ENCODE results near the gene IMP4. TPM values are rescaled to one million over a fixed set of nuclear protein-coding genes. Genes with fewer than 3 reads are reported as not detected.

Gene IMP4
- total and polyA plus RNA-seq, 2 experiments from 2014 or later, result 87.8 to 147 TPM

- TF ChIP-seq CTCF (conservative IDR thresholded peaks at IDR 0.05; ENCODE audit: low read depth in 2 of 2), result no peak
- no peak for TF ChIP-seq CREB1 (CRISPR knock-in tag; IDR thresholded peaks at IDR 0.05; ENCODE audit: low read depth)
- no peak for TF ChIP-seq POLR2AphosphoS5 (IDR thresholded peaks at IDR 0.05; ENCODE audit: low read depth)
Observed at GRCh38 chr2:130304726-130305125, 38.0 kb upstream of the IMP4 start (continued).

GRCh38 chr2:130307850-130308249, 34.8 kb upstream of the IMP4 start:
- Histone ChIP-seq H3F3A (replicated peaks; ENCODE audit: low read depth) (no peaks in the 10 kb centered on the region), H3K36me3 (ENCODE audit: insufficient read depth) (no peaks in the 10 kb centered on the region), H4K20me1 (replicated peaks; ENCODE audit: insufficient read depth) (no peaks in the 10 kb centered on the region), H3K4me1 (ENCODE audit: insufficient read depth) (no peaks in the 10 kb centered on the region), H3K9me2 (ENCODE audit: insufficient read depth) (0 out of 2 replicates have a peak, but pooled peaks cover 4% of the 10 kb centered on the region), H3K27ac (ENCODE audit: low read depth) (no peak overlapping the region), H3K79me2 (replicated peaks; ENCODE audit: insufficient read depth) (no peaks in the 10 kb centered on the region), H3K4me3 (no peak overlapping the region), H3K4me2 (no peak overlapping the region), H3K27me3 (ENCODE audit: insufficient read depth) (no peaks in the 10 kb centered on the region), H2AFZ (no peak overlapping the region)
- Mint-ChIP-seq H3K27ac (no peak overlapping the region), H3K4me1 (no peaks in the 10 kb centered on the region), H3K36me3 (ENCODE audit: low read depth) (no peaks in the 10 kb centered on the region), H3K4me3 (no peak overlapping the region), H3K9me3 (no peaks in the 10 kb centered on the region; the same call in 2 of the 3 replicates), H3K27me3 (ENCODE audit: insufficient read depth, low read depth, poor library complexity) (peaks cover 7% of the 10 kb centered on the region)
- ATAC-seq (no peak), DNase-seq (ENCODE audit: low spot score) (no peak)
- TF ChIP-seq JUNB (IDR thresholded peaks at IDR 0.05; ENCODE audit: unreplicated experiment) (no peak), EZH2phosphoT487 (IDR thresholded peaks at IDR 0.05; ENCODE audit: unreplicated experiment) (no peak), CREB1 (CRISPR knock-in tag; IDR thresholded peaks at IDR 0.05; ENCODE audit: low read depth) (no peak), REST (IDR thresholded peaks at IDR 0.05; ENCODE audit: unreplicated experiment) (no peak), ZNF462 (CRISPR knock-in tag; IDR thresholded peaks at IDR 0.05) (no peak)

Data from GM23338 (cell line).